Kidney (tissue), 14 donors: ENCODE measurements around the gene FSTL5. TPM values are rescaled to one million over a fixed set of nuclear protein-coding genes. Genes with fewer than 3 reads are reported as not detected.

Experiments
- DNase-seq, 5 donors: peaks; one replicate each; pipeline ENCODE4 v3.0.0-alpha.2; 2013 to 2020
- FAIRE-seq: peaks from 2 replicates; lab custom pipeline; 2012; peaks lifted over from hg19 to GRCh38; lab: Jason Lieb, UNC
- H3K27ac ChIP-seq, 2 donors: one replicate each; pipeline ENCODE4 v1.7.0; 2013; ENCODE audit warnings: low read depth in 2 of 2, low read length in 2 of 2, inconsistent platforms in 1 of 2
- H3K27me3 ChIP-seq: one replicate; pipeline ENCODE4 v1.7.1; 2013; ENCODE audit warnings: low read length, inconsistent platforms; ENCODE audit not compliant: control insufficient read depth, insufficient read depth
- H3K36me3 ChIP-seq, 3 donors: one replicate each; pipeline versions ENCODE4 v1.7.0 to v1.7.1; 2013; ENCODE audit warnings: low read length in 3 of 3, control low read depth in 1 of 3, inconsistent platforms in 1 of 3; ENCODE audit not compliant: insufficient read depth in 3 of 3, control insufficient read depth in 2 of 3
- H3K4me1 ChIP-seq, 3 donors: one replicate each; pipeline versions ENCODE4 v1.7.0 to v1.7.1; 2013; ENCODE audit warnings: low read length in 3 of 3, inconsistent platforms in 1 of 3, low read depth in 1 of 3; ENCODE audit not compliant: control insufficient read depth in 2 of 3, insufficient read depth in 2 of 3
- H3K4me3 ChIP-seq, 3 donors: one replicate each; pipeline versions ENCODE4 v1.7.0 to v1.8.1; 2013; ENCODE audit warnings: low read length in 3 of 3, control low read depth in 1 of 3, inconsistent platforms in 1 of 3
- H3K9ac ChIP-seq, 3 donors: one replicate each; pipeline versions ENCODE4 v1.7.0 to v1.7.1; 2013; ENCODE audit warnings: low read length in 3 of 3, control low read depth in 1 of 3, inconsistent platforms in 1 of 3
- H3K9me3 ChIP-seq, 3 donors: one replicate each; pipeline versions ENCODE4 v1.7.0 to v1.7.1; 2013; ENCODE audit warnings: low read length in 3 of 3, control low read depth in 1 of 3, inconsistent platforms in 1 of 3; ENCODE audit not compliant: control insufficient read depth in 2 of 3, insufficient read depth in 1 of 3
- CTCF ChIP-seq: IDR thresholded peaks from 3 replicates; pipeline ENCODE4 v1.5.1; 2012; ENCODE audit warnings: mild to moderate bottlenecking, moderate library complexity, borderline replicate concordance; ENCODE audit not compliant: insufficient read depth; ENCODE audit errors: extremely low read depth
- intact Hi-C: fragments of 100-400 bp; cut with DNase I; formaldehyde crosslinking; loops from one replicate; pipeline ENCODE4 v1.11.1; 2022
- polyA plus RNA-seq: library from polyadenylated mRNA; stranded (reverse); fragments of 350-450 nt; fragmentation: Illumina TruSeq; extraction: RNeasy Lipid Tissue Mini Kit (QIAGEN cat#74804); gene quantifications from one replicate; pipeline ENCODE4 v1.2.3, GENCODE V29; 2014; ENCODE audit warnings: low read depth, low replicate concordance; ENCODE audit not compliant: insufficient read depth
- total RNA-seq: library from RNA; stranded (reverse); fragmentation: NEBNext Ultra II Directional; extraction: Animal tissue kit (Norgen Biotek cat#: 25700); gene quantifications from one replicate; pipeline ENCODE4 v1.2.1, GENCODE V29; 2021
- donor health status: control.
- donor health status: control.
- donor health status: control.
- donor health status: control.
- donor health status: control.
- donor health status: DM: yes; HTN: yes; CAD: no.
- donor health status: Normal renal cell carcinoma (clear cell type).

Gene FSTL5
- total and polyA plus RNA-seq, 2 donors from 2014 or later = 0.09 TPM; not detected in 1

DNA sequence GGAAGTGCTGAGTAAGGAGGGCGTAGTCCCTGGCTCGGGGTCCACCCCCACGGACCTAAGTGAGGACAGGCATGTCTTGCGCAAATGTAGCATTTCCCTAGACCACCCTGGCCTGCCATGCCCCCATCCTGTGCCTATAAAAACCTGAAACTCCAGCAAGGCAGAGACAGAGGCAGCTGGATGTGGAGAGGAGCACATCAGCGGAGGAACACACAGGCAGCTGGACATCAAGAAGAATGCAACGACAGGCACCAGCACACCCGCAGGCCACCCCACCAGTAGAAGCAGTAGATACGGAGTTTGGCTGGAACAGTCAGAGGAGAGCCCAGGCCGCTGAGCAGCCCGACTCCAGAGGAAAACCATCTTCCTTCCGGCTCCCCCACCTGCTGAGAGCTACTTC, 345.9 kb downstream of the FSTL5 start:
- H3K4me1 ChIP-seq = no peaks in the 10 kb centered on the region
- H3K36me3 ChIP-seq = no peaks in the 10 kb centered on the region
- peaks cover 0 to 3% (median 0%) of the 10 kb centered on the region in 3 donors for H3K9me3 ChIP-seq
- DNase-seq (peak in 1 of 5 donors; percentile 32), FAIRE-seq (no peak)
- H3K27me3 ChIP-seq = no peaks in the 10 kb centered on the region
- no peak overlapping the region for H3K9ac ChIP-seq
- no peak overlapping the region for H3K4me3 ChIP-seq
- intact Hi-C loops = no loop called here
- no peak overlapping the region for H3K27ac ChIP-seq
- TF ChIP-seq CTCF = no peak

DNA sequence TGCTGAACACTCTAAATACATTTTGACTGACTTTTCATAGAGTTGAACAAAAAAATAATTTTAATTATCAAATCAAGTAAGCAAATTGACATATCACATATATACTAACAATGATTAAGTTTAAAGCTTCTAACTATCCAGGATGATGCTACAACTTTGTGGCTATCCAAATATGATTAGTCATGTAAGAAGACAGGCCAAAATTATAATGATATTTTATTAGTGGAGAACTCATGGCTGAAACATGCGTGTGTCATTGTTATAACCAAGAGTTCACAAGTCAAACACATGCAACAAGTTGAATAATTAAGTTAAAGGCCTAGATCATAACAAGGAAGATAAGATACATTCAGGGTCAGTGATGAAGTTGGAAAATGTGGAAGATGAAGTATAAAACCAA, 346.8 kb downstream of the FSTL5 start:
- Histone ChIP-seq H3K9me3 (no peaks in the 10 kb centered on the region), H3K9ac (no peak overlapping the region), H3K27ac (no peak overlapping the region), H3K4me3 (no peak overlapping the region), H3K36me3 (no peaks in the 10 kb centered on the region), H3K27me3 (no peaks in the 10 kb centered on the region), H3K4me1 (no peaks in the 10 kb centered on the region)
- TF ChIP-seq CTCF = no peak
- no peak for DNase-seq
- intact Hi-C loops = no loop called here
- FAIRE-seq = no peak

DNA sequence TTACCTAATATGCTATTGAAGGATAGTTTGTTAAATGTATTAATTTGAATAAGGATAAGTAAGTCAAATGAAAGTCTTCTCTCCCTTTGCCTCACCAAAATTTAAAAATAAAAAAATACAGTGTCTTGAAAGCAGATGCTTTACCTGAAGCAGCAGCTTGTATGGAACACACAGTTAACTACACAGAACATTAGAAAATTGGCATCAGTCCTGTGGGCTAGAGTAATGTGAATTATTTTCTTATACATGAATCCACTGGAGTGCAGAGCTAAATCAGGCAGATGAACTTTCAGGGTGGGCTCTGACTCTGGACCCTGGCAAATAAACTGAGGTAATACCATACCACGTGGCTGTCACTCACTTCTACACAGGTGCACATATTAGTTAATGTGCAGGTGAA, 348.0 kb downstream of the FSTL5 start:
- TF ChIP-seq CTCF = no peak
- FAIRE-seq = no peak

DNA sequence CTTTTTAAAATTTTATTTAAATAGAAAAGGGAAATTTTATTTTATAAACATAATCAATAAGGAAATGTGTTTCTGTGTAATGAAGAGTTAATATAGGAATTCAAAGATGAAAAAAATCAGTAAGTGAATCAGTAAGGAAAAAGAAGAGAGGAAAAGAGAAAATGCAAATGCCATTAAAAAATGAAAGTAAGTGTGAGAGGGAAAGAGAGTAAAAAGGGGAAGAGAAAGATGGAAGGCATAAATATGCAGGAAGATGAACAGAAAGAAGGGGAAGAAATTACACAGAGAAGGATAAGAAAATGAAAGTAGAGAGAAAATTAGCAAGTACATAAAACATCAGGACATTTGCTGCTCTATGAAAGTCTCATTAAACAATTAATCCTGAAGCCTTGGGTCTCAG, 349.9 kb downstream of the FSTL5 start:
- DNase-seq (no peak), FAIRE-seq (peak; percentile 59)
- Histone ChIP-seq H3K36me3 (no peaks in the 10 kb centered on the region), H3K4me1 (no peaks in the 10 kb centered on the region), H3K4me3 (no peak overlapping the region), H3K9me3 (no peaks in the 10 kb centered on the region), H3K9ac (no peak overlapping the region), H3K27me3 (no peaks in the 10 kb centered on the region), H3K27ac (no peak overlapping the region)
- no peak for TF ChIP-seq CTCF
- intact Hi-C loops = no loop called here

More for the DNA sequence above, 348.0 kb downstream of the FSTL5 start:
- intact Hi-C loops = no loop called here
- Histone ChIP-seq H3K4me1 (no peaks in the 10 kb centered on the region), H3K36me3 (no peaks in the 10 kb centered on the region), H3K9ac (no peak overlapping the region), H3K4me3 (no peak overlapping the region), H3K9me3 (no peaks in the 10 kb centered on the region), H3K27me3 (no peaks in the 10 kb centered on the region), H3K27ac (no peak overlapping the region)
- DNase-seq = no peak
